Colonic mucosa (tissue), 4 donors: ENCODE data around the gene UNC80. TPM values are rescaled to one million over a fixed set of nuclear protein-coding genes. Genes with fewer than 3 reads are reported as not detected.

Source experiments
- DNase-seq: peaks from one replicate; pipeline ENCODE4 v3.0.0-alpha.2; 2020
- H3K27ac ChIP-seq: fragments of 200-600 bp; one replicate; pipeline ENCODE4 v1.8.0; 2021
- H3K27me3 ChIP-seq: fragments of 200-600 bp; one replicate; pipeline ENCODE4 v1.8.0; 2021
- H3K36me3 ChIP-seq: fragments of 200-600 bp; one replicate; pipeline ENCODE4 v1.8.0; 2021
- H3K4me1 ChIP-seq: fragments of 200-600 bp; one replicate; pipeline ENCODE4 v1.8.0; 2021; ENCODE audit warnings: mild to moderate bottlenecking
- H3K4me3 ChIP-seq: fragments of 200-600 bp; one replicate; pipeline ENCODE4 v1.8.0; 2021
- H3K9ac ChIP-seq, 2 donors: one replicate each; pipeline ENCODE4 v1.7.0; 2013; ENCODE audit warnings: control low read depth in 2 of 2, low read depth in 2 of 2, low read length in 2 of 2
- H3K9me3 ChIP-seq: fragments of 200-600 bp; one replicate; pipeline ENCODE4 v1.8.0; 2021
- CTCF ChIP-seq: fragments of 200-600 bp; IDR thresholded peaks from one replicate; pipeline ENCODE4 v1.8.0; 2022; ENCODE audit warnings: antibody characterized with exemption, mild to moderate bottlenecking
- intact Hi-C: fragments of 100-400 bp; cut with DNase I; formaldehyde crosslinking; loops from one replicate; pipeline ENCODE4 v1.14.1; 2022
- total RNA-seq, 2 donors: library from RNA; stranded (reverse); fragmentation: NEBNext Ultra II Directional in 1 of 2; extraction: Animal tissue kit (Norgen Biotek cat#: 25700) in 1 of 2; gene quantifications; one replicate each; pipeline ENCODE4 v1.2.1, GENCODE V29; 2021
- donor health status: healthy.
- donor health status: DM: no; HTN: no; CAD: no.
- donor health status: DM: no; HTN: no; CAD: no.

Gene UNC80
- total RNA-seq, 2 donors from 2014 or later: 0.16 TPM; not detected in 1

- Histone ChIP-seq H3K36me3 (no peaks in the 10 kb centered on the region), H3K4me1 (no peaks in the 10 kb centered on the region), H3K27ac (peak within 1 kb of the TSS; percentile 48), H3K9me3 (no peaks in the 10 kb centered on the region), H3K4me3 (peak within 1 kb of the TSS; percentile 74), H3K27me3 (no peaks in the 10 kb centered on the region), H3K9ac (peak within 1 kb of the TSS; percentile 76 to 86)
- no peak for TF ChIP-seq CTCF
- peak; percentile 98 for DNase-seq
- intact Hi-C loops: loop anchor here (10.0 kb wide), 1 partner anchor 172 kb away; the partner anchor contains the start of gene KANSL1L
Observed at GRCh38 chr2:210002158-210003157, 230.8 kb downstream of the UNC80 start, which contains the start of gene RPE. Gene RPE, plus strand, starts transcription at chr2:210002638. Its CDS starts 24 bp downstream, at chr2:210002662.

DNA sequence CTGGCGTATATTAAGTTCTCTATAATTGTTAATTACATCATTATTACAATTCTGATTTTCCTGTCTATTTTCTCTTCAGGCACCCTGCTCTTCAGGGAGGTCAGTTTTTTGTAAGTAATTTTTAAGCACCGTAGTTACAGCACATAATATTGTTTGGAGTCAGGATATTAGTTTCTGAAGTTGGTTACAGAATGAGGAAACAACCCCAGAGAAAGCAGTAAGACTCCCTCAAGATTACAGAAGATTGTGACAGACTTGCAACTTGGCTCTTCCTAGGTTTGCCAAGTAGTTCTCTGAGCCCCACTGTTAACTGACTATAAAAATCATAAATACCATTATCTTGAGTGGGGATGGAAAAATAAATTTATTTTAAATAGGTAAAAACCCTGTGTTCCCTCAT lies 231.7 kb downstream of the UNC80 start:
- Histone ChIP-seq H3K9me3 (no peaks in the 10 kb centered on the region), H3K27ac (no peak overlapping the region), H3K36me3 (no peaks in the 10 kb centered on the region), H3K27me3 (no peaks in the 10 kb centered on the region), H3K9ac (peak overlapping the region; percentile 76 to 86), H3K4me3 (peak overlapping the region; percentile 74), H3K4me1 (no peaks in the 10 kb centered on the region)
- intact Hi-C loops: loop anchor here (10.0 kb wide), 1 partner anchor 171 kb away; the partner anchor contains the start of gene KANSL1L
- DNase-seq: no peak
- TF ChIP-seq CTCF: no peak

- Histone ChIP-seq H3K27me3 (no peaks in the 10 kb centered on the region), H3K9ac (no peak overlapping the region), H3K4me3 (no peak overlapping the region), H3K9me3 (no peaks in the 10 kb centered on the region), H3K4me1 (no peaks in the 10 kb centered on the region), H3K36me3 (no peaks in the 10 kb centered on the region), H3K27ac (no peak overlapping the region)
- intact Hi-C loops: loop anchor here (10.0 kb wide), 1 partner anchor 170 kb away; the partner anchor contains the start of gene KANSL1L
- DNase-seq: no peak
- TF ChIP-seq CTCF: no peak
Observed at GRCh38 chr2:210004881-210005280, 233.2 kb downstream of the UNC80 start.

- Histone ChIP-seq H3K4me3 (no peak overlapping the region), H3K9ac (no peak overlapping the region), H3K36me3 (no peaks in the 10 kb centered on the region), H3K27me3 (no peaks in the 10 kb centered on the region), H3K9me3 (no peaks in the 10 kb centered on the region), H3K27ac (no peak overlapping the region), H3K4me1 (no peaks in the 10 kb centered on the region)
- DNase-seq: no peak
- TF ChIP-seq CTCF: no peak
- intact Hi-C loops: loop anchor here (10.0 kb wide), 1 partner anchor 167 kb away; the partner anchor contains the start of gene KANSL1L
Observed at GRCh38 chr2:210007895-210008294, 236.3 kb downstream of the UNC80 start.

DNA sequence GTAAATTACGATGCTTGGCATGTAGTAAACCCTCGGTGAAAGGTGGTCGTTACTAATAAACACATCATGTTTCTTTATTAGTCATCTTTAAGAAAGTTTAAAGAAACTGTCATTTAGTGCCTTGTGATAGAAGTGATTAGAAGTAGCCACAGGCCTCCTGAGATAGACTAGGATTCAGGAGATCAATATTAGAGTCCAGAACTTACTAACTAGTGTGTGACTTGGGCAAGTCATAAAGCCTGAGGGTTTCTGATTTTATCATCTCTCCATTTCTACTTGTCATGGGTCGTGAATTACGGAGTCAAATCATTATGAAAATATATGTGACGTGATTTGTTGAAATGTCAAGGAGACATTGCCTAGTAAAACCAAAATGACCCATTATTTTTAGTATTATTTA lies 237.5 kb downstream of the UNC80 start:
- no peak overlapping the region for H3K9ac ChIP-seq
- TF ChIP-seq CTCF: no peak
- H3K27ac ChIP-seq: no peak overlapping the region
- intact Hi-C loops: loop anchor here (10.0 kb wide), 1 partner anchor 166 kb away; the partner anchor contains the start of gene KANSL1L
- H3K36me3 ChIP-seq: no peaks in the 10 kb centered on the region
- H3K4me1 ChIP-seq: no peaks in the 10 kb centered on the region
- DNase-seq: no peak
- no peak overlapping the region for H3K4me3 ChIP-seq
- H3K27me3 ChIP-seq: no peaks in the 10 kb centered on the region
- H3K9me3 ChIP-seq: no peaks in the 10 kb centered on the region
